Measurements from ENCODE around the gene TAS2R20. TPM values are rescaled to one million over a fixed set of nuclear protein-coding genes. Genes with fewer than 3 reads are reported as not detected.

Gene TAS2R20
- total RNA-seq, 4 donors from 2014 or later, result 0.34 to 1.4 (median 0.66) TPM

DNA sequence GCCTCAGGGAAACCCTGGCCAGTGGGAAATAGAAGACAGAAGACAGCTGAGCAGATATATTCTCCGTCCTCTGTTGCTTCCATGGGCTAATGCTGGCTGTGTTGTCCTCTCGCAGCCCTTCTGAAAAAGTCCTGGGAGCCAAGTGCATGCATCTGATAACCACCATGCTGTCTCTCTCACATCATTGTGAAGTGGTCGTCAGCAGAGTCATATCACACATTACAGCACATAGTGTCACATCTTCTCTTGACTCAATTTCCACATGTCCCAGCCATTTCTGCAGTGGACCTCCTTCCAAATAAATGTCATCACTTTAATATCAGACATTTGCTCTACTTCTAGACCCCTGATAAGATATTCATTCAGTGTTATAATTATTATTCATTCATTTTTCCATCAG lies 3.8 kb downstream of the TAS2R20 start:
- intact Hi-C loops (cut with DNase I; ENCODE audit: low total_unique reads), result no loop called here
- DNase-seq (ENCODE audit: low spot score in 2 of 2), result no peak
- whole genome bisulfite sequencing, 2 donors, result 93 to 98% methylated on average over 3 of the region's 3 CpGs
- no peak for TF ChIP-seq CTCF (IDR thresholded peaks at IDR 0.05)
- no peak for TF ChIP-seq POLR2A (IDR thresholded peaks at IDR 0.05)
- no peak overlapping the region for H3K4me3 ChIP-seq (ENCODE audit: low read depth, poor library complexity, severe bottlenecking)

DNA sequence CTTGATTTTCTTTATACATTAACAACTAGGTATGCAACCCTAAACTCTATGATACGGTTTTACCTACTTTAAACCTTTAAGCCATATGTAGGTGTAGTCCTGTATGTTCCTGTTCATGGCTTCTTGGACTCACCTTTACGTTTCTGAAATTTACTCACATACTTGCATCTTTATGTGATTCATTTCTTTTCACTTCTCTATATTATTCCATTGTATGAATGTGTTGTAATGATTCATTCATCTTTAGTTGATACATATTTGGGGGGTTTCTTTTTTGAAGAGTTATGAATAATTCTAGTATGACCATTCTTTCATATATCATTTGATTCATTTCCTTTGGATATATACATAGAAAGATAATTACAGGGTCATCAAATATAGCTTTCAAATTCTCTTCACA lies 9.0 kb downstream of the TAS2R20 start:
- no peak overlapping the region for H3K4me3 ChIP-seq (ENCODE audit: low read depth, poor library complexity, severe bottlenecking)
- WGBS, 2 donors, result 96 to 99% methylated on average over 2 of the region's 2 CpGs
- intact Hi-C loops (cut with DNase I; ENCODE audit: low total_unique reads), result no loop called here
- DNase-seq (ENCODE audit: low spot score in 2 of 2), result no peak
- no peak for TF ChIP-seq POLR2A (IDR thresholded peaks at IDR 0.05)
- no peak for TF ChIP-seq CTCF (IDR thresholded peaks at IDR 0.05)

GRCh38 chr12:10986812-10987211 lies 11.3 kb downstream of the TAS2R20 start, which contains the start of gene TAS2R50:
TAS2R50 (minus strand) TSS chr12:10986912; CDS start chr12:10986860, 52 bp downstream.
- 42 to 46% methylated on average over 2 of the region's 2 CpGs for WGBS, 2 donors
- intact Hi-C loops (cut with DNase I; ENCODE audit: low total_unique reads), result no loop called here
- TF ChIP-seq POLR2A (IDR thresholded peaks at IDR 0.05), result no peak
- no peak for TF ChIP-seq CTCF (IDR thresholded peaks at IDR 0.05)
- no peak for DNase-seq (ENCODE audit: low spot score in 2 of 2)
- no peak within 1 kb of the TSS for H3K4me3 ChIP-seq (ENCODE audit: low read depth, poor library complexity, severe bottlenecking)

- WGBS, 2 donors, result 89 to 92% methylated on average over 5 of the region's 5 CpGs
- intact Hi-C loops (cut with DNase I; ENCODE audit: low total_unique reads), result no loop called here
- no peak overlapping the region for H3K4me3 ChIP-seq (ENCODE audit: low read depth, poor library complexity, severe bottlenecking)
- TF ChIP-seq POLR2A (IDR thresholded peaks at IDR 0.05) (no peak), CTCF (IDR thresholded peaks at IDR 0.05) (no peak)
- DNase-seq (ENCODE audit: low spot score in 2 of 2), result no peak
These were observed 15.9 kb downstream of the TAS2R20 start for GRCh38 chr12:10982244-10982643.

GRCh38 chr12:10974965-10975364 lies 23.1 kb downstream of the TAS2R20 start:
- WGBS, 2 donors, result 86 to 93% methylated on average over 3 of the region's 3 CpGs
- H3K4me3 ChIP-seq (ENCODE audit: low read depth, poor library complexity, severe bottlenecking), result no peak overlapping the region
- no peak for TF ChIP-seq POLR2A (IDR thresholded peaks at IDR 0.05)
- TF ChIP-seq CTCF (IDR thresholded peaks at IDR 0.05), result no peak
- no peak for DNase-seq (ENCODE audit: low spot score in 2 of 2)
- intact Hi-C loops (cut with DNase I; ENCODE audit: low total_unique reads), result no loop called here

GRCh38 chr12:10968765-10969456 lies 29.2 kb downstream of the TAS2R20 start:
- 54 to 55% methylated on average over 15 of the region's 15 CpGs for WGBS, 2 donors
- intact Hi-C loops (cut with DNase I; ENCODE audit: low total_unique reads), result no loop called here
- DNase-seq (ENCODE audit: low spot score in 2 of 2), result peak; percentile 65 to 88
- no peak for TF ChIP-seq POLR2A (IDR thresholded peaks at IDR 0.05)
- no peak for TF ChIP-seq CTCF (IDR thresholded peaks at IDR 0.05)
- H3K4me3 ChIP-seq (ENCODE audit: low read depth, poor library complexity, severe bottlenecking), result no peak overlapping the region
